Stomach (tissue), 4 donors: Measurements from ENCODE around the gene TP63.

Experiments
- CTCF ChIP-seq, 7 experiments: fragments of 450-650 bp in 4 of 7; fragments of 200-600 bp in 3 of 7; sonication (generic) in 3 of 7; IDR thresholded peaks; one replicate each; pipeline ENCODE4 v1.5.1; 2016 to 2019; ENCODE audit warnings: antibody characterized with exemption in 7 of 7, control low read depth in 2 of 7, mild to moderate bottlenecking in 1 of 7
- EP300 ChIP-seq: sonication (generic); formaldehyde crosslinking; IDR thresholded peaks from one replicate; pipeline ENCODE4 v1.6.1; 2017; ENCODE audit warnings: antibody characterized with exemption
- POLR2A ChIP-seq, 4 donors: fragments of 450-650 bp; IDR thresholded peaks; one replicate each; pipeline ENCODE4 v1.6.1; 2016; ENCODE audit warnings: antibody characterized with exemption in 4 of 4, control low read depth in 2 of 4, mild to moderate bottlenecking in 1 of 4, moderate library complexity in 1 of 4
- POLR2AphosphoS5 ChIP-seq, 3 donors: sonication (generic); formaldehyde crosslinking; IDR thresholded peaks; one replicate each; pipeline ENCODE4 v1.6.1; 2016; ENCODE audit warnings: antibody characterized with exemption in 3 of 3

- no peak for TF ChIP-seq CTCF (IDR thresholded peaks at IDR 0.05)
- no peak for TF ChIP-seq POLR2A (IDR thresholded peaks at IDR 0.05)
- no peak for TF ChIP-seq POLR2AphosphoS5 (IDR thresholded peaks at IDR 0.05)
- no peak for TF ChIP-seq EP300
Measured at GRCh38 chr3:189710620-189711402, 79.6 kb downstream of the TP63 start.
